K562 (cell line): ENCODE results near the gene SMIM45.

ENCODE experiments used
- ATAC-seq: fragments of 200-7000 bp; cut with Tn5 transposase; 3 replicates; pipeline ENCODE4 v1.9.1; 2020; ENCODE audit warnings: moderate library complexity
- BruUV-seq: library from RNA; stranded (reverse); fragments of 400-500 nt; replicated peaks from 2 replicates; lab custom pipeline; 2021; lab: Mats Ljungman, UMichigan
- CTCF ChIA-PET: fragments of 300-600 bp; formaldehyde crosslinking; extraction: SDS; loops from one replicate; lab custom pipeline; 2021; ENCODE audit warnings: low intra/inter-chr PET ratio; lab: Yijun Ruan, JAX
- POLR2A ChIA-PET: fragments of 300-600, 350-650 bp; sonication (Branson Sonifier 250); formaldehyde crosslinking; extraction: SDS; loops from one replicate; lab custom pipeline; 2021; ENCODE audit warnings: antibody characterized with exemption, inconsistent platforms; lab: Yijun Ruan, JAX
- DNase-seq, 4 experiments: peaks; one replicate each; pipeline versions ENCODE4 v3.0.0 to v3.0.0-alpha.2; 2011 to 2018; ENCODE audit warnings: low spot score in 3 of 4, mixed read lengths in 3 of 4; ENCODE audit errors: extremely low read depth in 1 of 4
- FAIRE-seq: peaks from 2 replicates; lab custom pipeline; 2011; peaks lifted over from hg19 to GRCh38; lab: Jason Lieb, UNC
- H2AFZ ChIP-seq: 2 replicates; pipeline ENCODE4 v1.6.0; 2011; ENCODE audit warnings: low read depth, low read length, control low read depth, inconsistent platforms
- H3K27ac ChIP-seq: fragments of 200-600 bp; 3 replicates; pipeline ENCODE4 v1.8.0; 2011; ENCODE audit warnings: low read depth, mild to moderate bottlenecking, control low read depth, inconsistent platforms, low read length, moderate library complexity, mixed read lengths; ENCODE audit errors: extremely low read depth
- H3K27me3 ChIP-seq, 2 experiments: fragments of 300-600 bp in 1 of 2; 2 replicates in 1 of 2; 3 replicates in 1 of 2; pipeline versions ENCODE4 v1.6.0 to v1.8.0; 2011; ENCODE audit warnings: inconsistent platforms in 2 of 2, low read length in 2 of 2, mild to moderate bottlenecking in 1 of 2, mixed read lengths in 1 of 2, moderate library complexity in 1 of 2; ENCODE audit not compliant: control insufficient read depth in 2 of 2, insufficient read depth in 2 of 2
- H3K36me3 ChIP-seq: fragments of 300-600 bp; 3 replicates; pipeline ENCODE4 v1.8.0; 2011; ENCODE audit warnings: mild to moderate bottlenecking, low read length, inconsistent platforms; ENCODE audit not compliant: control insufficient read depth, insufficient read depth
- H3K4me1 ChIP-seq, 2 experiments: fragments of 200-600 bp in 1 of 2; replicated peaks in 1 of 2; 2 replicates in 1 of 2; 3 replicates in 1 of 2; pipeline versions ENCODE4 v1.5.1 to v1.8.0; 2011; ENCODE audit warnings: inconsistent platforms in 2 of 2, low read length in 2 of 2, mild to moderate bottlenecking in 1 of 2, mixed read lengths in 1 of 2, moderate library complexity in 1 of 2; ENCODE audit not compliant: control insufficient read depth in 2 of 2, insufficient read depth in 2 of 2
- H3K4me2 ChIP-seq: 2 replicates; pipeline ENCODE4 v1.6.1; 2011; ENCODE audit warnings: low read length, control low read depth, inconsistent platforms, mixed read lengths; ENCODE audit not compliant: insufficient read depth
- H3K4me3 ChIP-seq: fragments of 200-600 bp; sonication (generic), shearing (Covaris generic); 2 replicates; pipeline ENCODE4 v1.5.1; 2016; ENCODE audit warnings: control low read depth, inconsistent platforms
- H3K79me2 ChIP-seq: fragments of 200-600 bp; 3 replicates; pipeline ENCODE4 v1.8.0; 2011; ENCODE audit warnings: low read length, inconsistent platforms; ENCODE audit not compliant: control insufficient read depth, insufficient read depth
- H3K9ac ChIP-seq, 2 experiments: 2 replicates each; pipeline versions ENCODE4 v1.6.0 to v1.6.1; 2011; ENCODE audit warnings: low read depth in 2 of 2, low read length in 2 of 2, control low read depth in 1 of 2, inconsistent platforms in 1 of 2, mild to moderate bottlenecking in 1 of 2, mixed read lengths in 1 of 2; ENCODE audit not compliant: insufficient read depth in 1 of 2
- H3K9me1 ChIP-seq: one replicate; pipeline ENCODE4 v1.6.0; 2011; ENCODE audit warnings: inconsistent platforms, mild to moderate bottlenecking, low read length, moderate library complexity; ENCODE audit not compliant: control insufficient read depth, insufficient read depth
- H3K9me3 ChIP-seq: replicated peaks from 2 replicates; pipeline ENCODE4 v1.5.1; 2011; ENCODE audit warnings: low read depth, low read length, inconsistent platforms; ENCODE audit not compliant: control insufficient read depth, insufficient read depth
- H4K20me1 ChIP-seq: replicated peaks from 2 replicates; pipeline ENCODE4 v1.6.1; 2011; ENCODE audit warnings: low read length, inconsistent platforms, mixed read lengths; ENCODE audit not compliant: control insufficient read depth, insufficient read depth
- CCNT2 ChIP-seq: IDR thresholded peaks from 2 replicates; pipeline ENCODE4 v1.6.1; 2011; ENCODE audit warnings: borderline replicate concordance, low read depth, mild to moderate bottlenecking, moderate library complexity, mixed read lengths, low read length; ENCODE audit not compliant: insufficient read length; ENCODE audit errors: extremely low read depth
- ELF2 ChIP-seq: fragments of 250-450 bp; sonication (Bioruptor Pico); IDR thresholded peaks from 2 replicates; pipeline ENCODE4 v1.5.0; 2021; ENCODE audit warnings: mild to moderate bottlenecking
- FOSL1 ChIP-seq: fragments of 200-800 bp; sonication (Bioruptor generic); conservative IDR thresholded peaks from 2 replicates; pipeline ENCODE4 v1.6.1; 2016; ENCODE audit warnings: missing genetic modification characterization, missing compliant biosample characterization
- FOXP4 ChIP-seq: sonication (generic); formaldehyde crosslinking; IDR thresholded peaks from 2 replicates; pipeline ENCODE4 v1.8.0; 2022; ENCODE audit warnings: mild to moderate bottlenecking, missing genetic modification reagents, borderline replicate concordance
- JUN ChIP-seq, 2 experiments: sonication (generic) in 1 of 2; formaldehyde crosslinking in 1 of 2; IDR thresholded peaks; 2 replicates each; pipeline versions ENCODE4 v1.6.1 to v1.8.0; 2012 to 2022; ENCODE audit warnings: borderline replicate concordance in 2 of 2, mild to moderate bottlenecking in 2 of 2, improper control_type of control experiment in 1 of 2, low read depth in 1 of 2, low read length in 1 of 2, missing genetic modification reagents in 1 of 2
- NFATC3 ChIP-seq: fragments of 450-650 bp; IDR thresholded peaks from 2 replicates; pipeline ENCODE4 v1.6.1; 2017; ENCODE audit warnings: mild to moderate bottlenecking
- SRSF7 ChIP-seq: fragments of 200-400 bp; formaldehyde crosslinking; optimal IDR thresholded peaks from 2 replicates; pipeline ENCODE3; 2017; ENCODE audit warnings: mild to moderate bottlenecking, low read depth, low read length
- ZBTB49 ChIP-seq: sonication (generic); formaldehyde crosslinking; IDR thresholded peaks from 2 replicates; pipeline ENCODE4 v1.8.0; 2022; ENCODE audit warnings: missing genetic modification reagents, mild to moderate bottlenecking, borderline replicate concordance
- ZNF124 ChIP-seq: sonication (generic); formaldehyde crosslinking; IDR thresholded peaks from 2 replicates; pipeline ENCODE4 v1.8.1; 2022; ENCODE audit warnings: missing genetic modification reagents
- ZNF431 ChIP-seq: sonication (generic); formaldehyde crosslinking; IDR thresholded peaks from 2 replicates; pipeline ENCODE4 v1.8.0; 2022; ENCODE audit warnings: mild to moderate bottlenecking, missing genetic modification reagents
- WGBS: fragments of 100-300 bp; shearing (Covaris generic); methylation state at CpG from one replicate; pipeline ENCODE4 v1.1.6; 2016; ENCODE audit warnings: low coverage, mixed read lengths; ENCODE audit not compliant: insufficient coverage; ENCODE audit errors: missing lambda C conversion rate; 5-methylcytosine and 5-hydroxymethylcytosine counted together
- in situ Hi-C: fragments of 300-500 bp; cut with MboI; formaldehyde crosslinking; loops from 4 replicates; pipeline ENCODE4 v1.15.0; 2018; ENCODE audit warnings: inconsistent platforms, mixed read lengths
- intact Hi-C: fragments of 100-400 bp; cut with micrococcal nuclease; formaldehyde crosslinking; loops from 2 replicates; pipeline ENCODE4 v1.14.2; 2022

Gene SMIM45

GRCh38 chr22:41916745-41917358 is 35.1 kb upstream of the SMIM45 start (continued):
- TF ChIP-seq ELF2 (CRISPR knock-in tag) (no peak), ZNF124 (CRISPR knock-in tag) (no peak), FOXP4 (no peak), ZNF431 (CRISPR knock-in tag) (no peak)

GRCh38 chr22:41917375-41917902 is 34.5 kb upstream of the SMIM45 start:
- in situ Hi-C loops, result no loop called here
- Histone ChIP-seq H3K79me2 (no peaks in the 10 kb centered on the region), H4K20me1 (peaks cover 9% of the 10 kb centered on the region; the same call in 1 of the 2 replicates), H3K4me2 (no peak overlapping the region), H2AFZ (no peak overlapping the region), H3K4me1 (peaks cover 6 to 48% of the 10 kb centered on the region in 2 experiments; a peak in 3 of 5 replicates), H3K27me3 (0 out of 5 replicates have a peak, but pooled peaks cover 0 to 4% of the 10 kb centered on the region in 2 experiments), H3K27ac (no peak overlapping the region), H3K9ac (peak overlapping the region in 1 of 2 experiments; percentile 68; a peak in 1 of 4 replicates), H3K9me1 (no peaks in the 10 kb centered on the region), H3K36me3 (no peaks in the 10 kb centered on the region), H3K4me3 (no peak overlapping the region), H3K9me3 (no peaks in the 10 kb centered on the region)
- DNase-seq, result no peak
- ChIA-PET POLR2A (no interaction called here), CTCF (no interaction called here)
- WGBS, result 49% methylated on average over 5 of the region's 11 CpGs
- no peak for FAIRE-seq
- BruUV-seq, result no TSS peak
- TF ChIP-seq NFATC3 (no peak), SRSF7 (no peak), CCNT2 (no peak), JUN (IDR thresholded peaks at IDR 0.05; ENCODE audit: borderline replicate concordance, low read depth, low read length) (no peak), JUN (CRISPR knock-in tag; IDR thresholded peaks at IDR 0.05; ENCODE audit: borderline replicate concordance) (no peak), ZBTB49 (CRISPR knock-in tag) (no peak), FOSL1 (no peak)
- ATAC-seq, result no peak
- intact Hi-C loops, result no loop called here
